NCI-H82 treated with DMSO at 0.1 percent for 48 hours (cell line): ENCODE measurements around the gene ATP6V0B.
A peak's percentile ranks its signal among the peaks of the same experiment; 100 is the strongest.

ENCODE experiments used
- DNase-seq: peaks from one replicate; lab custom pipeline; 2025; ENCODE audit not compliant: unreplicated experiment; lab: John Stamatoyannopoulos, UW

ATP6V0B gene

DNA sequence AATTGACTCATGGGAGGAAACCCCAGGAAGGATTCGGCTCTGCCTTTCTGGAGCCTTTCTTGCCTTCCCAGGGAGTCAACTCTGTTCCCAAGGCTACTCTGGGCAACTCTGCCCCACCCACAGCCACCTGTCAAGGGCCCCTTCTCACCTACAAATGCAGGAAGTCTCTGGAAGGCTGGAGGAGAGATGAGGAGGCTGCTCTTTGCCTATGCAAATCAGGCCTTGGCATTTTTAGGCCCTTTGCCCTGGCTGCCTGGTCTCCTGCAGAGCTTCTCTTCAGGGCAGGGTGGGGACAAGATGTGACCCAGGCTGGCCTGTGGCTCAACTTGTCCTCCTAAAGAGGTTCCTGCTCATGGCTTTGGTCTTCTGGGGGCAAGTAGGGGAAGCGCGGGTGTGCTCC, 51.1 kb downstream of the ATP6V0B start:
- no peak for DNase-seq

- DNase-seq = peak; percentile 42
These were observed 52.6 kb downstream of the ATP6V0B start for GRCh38 chr1:44027320-44027719.
